Stimulated activated CD8-positive, alpha-beta memory T cell treated with anti-CD3 and anti-CD28 coated beads, Interleukin-7, amount 100 ng/mL, for 24 hours (primary cell): ENCODE results near the gene ST7.

Source experiments
- DNase-seq: peaks from one replicate; pipeline ENCODE4 v3.0.0-alpha.2; 2020; ENCODE audit warnings: low read depth

The ST7 gene

GRCh38 chr7:117132321-117133120 is 179.2 kb downstream of the ST7 start:
- no peak for DNase-seq

- DNase-seq, result no peak
These were observed 179.8 kb downstream of the ST7 start for GRCh38 chr7:117133125-117133524.

- no peak for DNase-seq
These were observed 181.1 kb downstream of the ST7 start for GRCh38 chr7:117134411-117134810.

- no peak for DNase-seq
These were observed 181.7 kb downstream of the ST7 start for GRCh38 chr7:117134889-117135552.

GRCh38 chr7:117135553-117135891 is 182.2 kb downstream of the ST7 start:
- DNase-seq, result no peak

GRCh38 chr7:117137868-117138267 is 184.6 kb downstream of the ST7 start:
- no peak for DNase-seq

- no peak for DNase-seq
These were observed 185.2 kb downstream of the ST7 start for GRCh38 chr7:117138495-117138894.

- no peak for DNase-seq
These were observed 185.7 kb downstream of the ST7 start for GRCh38 chr7:117138981-117139380.

- no peak for DNase-seq
These were observed 186.2 kb downstream of the ST7 start for GRCh38 chr7:117139397-117139984.

- DNase-seq, result no peak
These were observed 187.6 kb downstream of the ST7 start for GRCh38 chr7:117140921-117141320.

GRCh38 chr7:117143066-117143465 is 189.8 kb downstream of the ST7 start:
- no peak for DNase-seq

GRCh38 chr7:117143580-117143979 is 190.3 kb downstream of the ST7 start:
- DNase-seq, result no peak

- DNase-seq, result no peak
These were observed 192.0 kb downstream of the ST7 start for GRCh38 chr7:117145333-117145732.

- no peak for DNase-seq
These were observed 192.8 kb downstream of the ST7 start for GRCh38 chr7:117146059-117146458.

- DNase-seq, result no peak
These were observed 193.2 kb downstream of the ST7 start for GRCh38 chr7:117146511-117146910.

- no peak for DNase-seq
These were observed 195.7 kb downstream of the ST7 start for GRCh38 chr7:117148971-117149370.

- DNase-seq, result no peak
These were observed 196.4 kb downstream of the ST7 start for GRCh38 chr7:117149692-117150091.

- DNase-seq, result no peak
These were observed 199.1 kb downstream of the ST7 start for GRCh38 chr7:117152213-117153007.

- DNase-seq, result no peak
These were observed 199.8 kb downstream of the ST7 start for GRCh38 chr7:117153016-117153545.

GRCh38 chr7:117154721-117155120 is 201.4 kb downstream of the ST7 start:
- DNase-seq, result no peak

GRCh38 chr7:117155694-117156093 is 202.4 kb downstream of the ST7 start:
- no peak for DNase-seq
